HG03139 (cell line): ENCODE results near the gene SLC22A25.
"Not testable (repeated sequence)": the region's sequence is repeated elsewhere in the genome, so short reads cannot be mapped to it uniquely, and the experiment has no call there.

Source experiments
- ATAC-seq: cut with Tn5 transposase; IDR thresholded peaks from one replicate; pipeline ENCODE4 v1.9.1; 2021; ENCODE audit not compliant: unreplicated experiment

SLC22A25 gene

DNA sequence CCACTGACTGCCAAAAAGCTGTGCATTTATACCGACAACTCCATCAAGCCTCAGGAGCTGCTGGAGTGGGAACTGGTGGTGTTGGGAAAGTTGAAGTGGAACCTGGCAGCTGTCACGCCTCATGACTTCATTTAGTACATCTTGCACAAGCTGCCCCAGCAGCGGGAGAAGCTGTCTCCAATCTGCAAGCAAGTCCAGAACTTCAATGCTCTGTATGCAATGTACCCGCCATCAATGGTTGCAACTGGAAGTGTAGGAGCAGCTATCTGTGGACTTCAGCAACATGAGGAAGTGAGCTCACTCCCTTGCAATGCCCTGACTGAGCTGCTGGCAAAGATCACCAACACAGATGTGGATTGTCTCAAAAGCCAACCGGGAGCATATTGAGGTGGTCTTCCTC lies at the start of gene SLC22A25:
Gene SLC22A25, minus strand, starts transcription at position 67 of the 400 bp plus-strand sequence. CDS start 13,947 bp downstream, outside the sequence.
- no peak for ATAC-seq

DNA sequence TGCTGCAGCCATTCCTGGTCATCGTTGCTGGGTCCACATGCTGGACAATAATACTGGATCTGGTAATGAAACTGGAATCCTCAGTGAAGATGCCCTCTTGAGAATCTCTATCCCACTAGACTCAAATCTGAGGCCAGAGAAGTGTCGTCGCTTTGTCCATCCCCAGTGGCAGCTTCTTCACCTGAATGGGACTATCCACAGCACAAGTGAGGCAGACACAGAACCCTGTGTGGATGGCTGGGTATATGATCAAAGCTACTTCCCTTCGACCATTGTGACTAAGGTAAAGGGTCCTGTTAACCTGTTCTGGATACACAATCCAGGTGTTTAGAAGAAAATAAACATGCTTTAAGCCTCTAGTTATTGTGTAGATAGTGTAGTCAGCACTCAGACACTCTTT lies 46.9 kb upstream of the SLC22A25 start:
- ATAC-seq, result no peak

DNA sequence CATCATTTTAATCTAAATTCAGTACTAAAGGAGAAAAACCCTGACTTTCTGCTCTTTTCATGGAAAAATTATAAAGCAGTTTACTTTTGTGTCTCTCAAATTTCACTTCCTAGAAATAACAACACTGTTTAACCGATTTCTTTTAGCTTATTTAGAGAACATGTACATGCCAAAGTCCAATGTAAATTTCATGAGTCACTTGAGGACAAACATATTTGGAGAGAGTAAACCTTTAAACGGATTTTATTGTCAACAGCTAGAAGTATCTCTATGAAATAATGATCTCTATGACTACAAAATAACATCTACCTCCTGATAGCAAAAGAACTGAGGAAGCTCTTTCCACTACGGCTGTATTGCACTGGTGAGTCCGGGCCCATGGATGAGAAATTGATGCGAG lies 46.3 kb upstream of the SLC22A25 start:
- ATAC-seq, result no peak

DNA sequence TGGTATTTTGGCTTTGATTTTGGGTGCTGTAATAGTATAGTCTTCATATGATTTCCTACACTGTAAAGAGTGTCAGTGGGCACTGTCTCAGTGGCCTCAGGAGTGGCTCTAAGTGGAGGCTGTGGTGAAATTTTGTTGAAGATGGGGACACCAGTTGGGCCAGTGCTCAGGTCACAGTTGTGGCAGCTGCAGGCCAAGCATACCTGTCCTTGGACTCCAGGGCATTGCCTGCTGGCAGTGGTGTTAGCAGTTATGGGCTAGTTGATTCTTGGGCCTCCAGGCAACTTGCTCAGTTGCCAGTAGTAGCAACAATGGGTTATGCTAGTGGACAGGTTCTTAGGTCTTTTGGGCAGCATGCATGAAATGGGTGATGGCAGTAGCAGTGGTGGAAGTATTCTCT lies 39.2 kb upstream of the SLC22A25 start:
- no peak for ATAC-seq

GRCh38 chr11:63280920-63281319 lies 37.5 kb upstream of the SLC22A25 start:
- no peak for ATAC-seq

GRCh38 chr11:63277345-63277943 lies 34.0 kb upstream of the SLC22A25 start:
- ATAC-seq, result no peak

DNA sequence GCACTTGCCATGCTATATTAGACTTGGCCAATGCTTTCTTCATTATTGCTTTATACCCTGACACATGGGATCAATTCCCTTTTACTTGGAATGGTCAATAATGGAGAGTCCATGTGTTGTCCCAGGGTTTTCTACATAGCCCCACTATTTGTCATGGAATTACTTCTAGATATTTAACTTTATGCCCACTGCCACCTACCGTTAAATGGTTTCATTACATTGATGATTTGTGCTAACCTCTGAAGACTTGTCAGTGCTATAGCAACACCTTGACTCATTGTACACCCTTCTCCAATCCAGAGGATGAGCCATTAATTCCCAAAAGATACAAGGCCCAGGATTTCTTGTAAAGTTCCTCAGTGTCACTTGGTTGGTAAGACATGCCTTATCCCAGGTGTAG lies 31.4 kb upstream of the SLC22A25 start:
- no peak for ATAC-seq

DNA sequence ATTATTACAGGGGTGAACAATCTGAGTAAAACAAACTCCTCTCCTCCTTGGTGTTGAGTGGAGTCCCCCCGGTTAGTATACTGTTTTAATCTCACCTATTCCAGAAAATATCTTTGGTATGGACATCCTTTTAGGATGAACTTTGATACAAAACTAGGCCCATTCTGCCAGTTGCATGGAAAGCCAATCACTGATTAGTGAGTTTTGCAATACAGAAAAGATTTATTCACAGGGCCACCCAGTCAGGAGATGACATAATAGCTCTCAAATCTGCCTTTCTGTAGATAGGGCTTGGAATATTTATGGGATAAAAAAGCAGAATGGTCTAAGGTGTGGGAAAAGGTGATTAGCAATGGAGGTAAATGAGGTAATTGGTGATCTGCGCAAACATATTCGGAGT lies 30.3 kb upstream of the SLC22A25 start:
- ATAC-seq, result no peak

GRCh38 chr11:63262547-63262946 lies 19.1 kb upstream of the SLC22A25 start:
- no peak for ATAC-seq

DNA sequence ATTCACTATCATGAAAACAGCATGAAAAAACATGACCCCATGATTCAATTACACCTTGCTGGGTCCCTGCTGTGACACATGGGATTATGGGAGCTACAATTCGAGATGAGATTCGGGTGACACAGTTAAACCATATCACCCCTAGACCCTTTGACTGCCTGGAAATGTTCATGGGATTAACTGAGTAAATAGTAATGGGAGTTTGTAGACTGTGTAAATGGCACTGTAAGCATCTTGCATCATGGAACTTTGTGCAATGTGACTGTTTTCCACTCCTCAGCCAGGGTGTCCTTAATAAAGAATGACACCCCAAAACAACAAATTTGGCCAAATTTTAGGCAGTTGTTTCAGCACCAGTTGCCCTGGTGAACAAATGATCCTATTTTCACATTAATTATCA lies 7.9 kb upstream of the SLC22A25 start:
- no peak for ATAC-seq

- no peak for ATAC-seq
These were observed 7.0 kb upstream of the SLC22A25 start for GRCh38 chr11:63250162-63251050.

GRCh38 chr11:63248966-63249365 lies 5.6 kb upstream of the SLC22A25 start:
- ATAC-seq, result no peak

DNA sequence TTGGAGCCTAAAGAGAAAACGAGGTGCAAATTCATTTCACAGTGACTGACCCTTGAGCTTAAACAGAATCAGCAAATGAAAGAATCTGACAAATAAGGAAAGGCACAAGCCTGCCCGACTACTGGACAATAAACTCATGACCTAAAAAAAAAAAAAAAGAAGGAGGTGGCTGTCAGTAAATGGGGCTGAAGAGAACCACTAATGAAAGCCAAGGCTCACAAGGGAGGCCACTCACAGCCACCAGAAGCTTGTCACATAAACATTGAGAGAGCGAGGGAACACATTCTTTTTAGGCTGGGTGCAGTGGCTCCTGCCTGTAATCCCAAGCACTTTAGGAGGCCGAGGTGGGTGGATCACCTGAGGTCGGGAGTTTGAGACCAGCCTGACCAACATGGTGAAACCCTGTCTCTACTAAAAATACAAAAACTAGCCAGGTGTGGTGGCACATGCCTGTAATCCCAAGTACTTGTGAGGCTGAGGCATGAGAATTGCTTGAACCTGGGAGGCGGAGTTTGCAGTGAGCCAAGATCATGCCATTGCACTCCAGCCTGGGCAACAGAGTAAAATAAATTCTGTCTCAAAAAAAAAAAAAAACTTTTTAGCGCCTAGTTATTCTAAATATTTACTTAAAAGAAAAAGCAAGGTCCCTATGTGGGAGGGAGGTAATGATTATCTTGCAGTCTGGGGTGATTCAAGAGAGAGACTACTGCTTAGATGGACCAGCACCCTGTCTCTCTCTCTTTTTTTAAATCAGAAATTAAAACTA lies 4.0 kb upstream of the SLC22A25 start:
- not testable (repeated sequence) for ATAC-seq

- no peak for ATAC-seq
These were observed 2.6 kb upstream of the SLC22A25 start for GRCh38 chr11:63246045-63246444.

GRCh38 chr11:63244862-63245261 lies 1.5 kb upstream of the SLC22A25 start:
- no peak for ATAC-seq

- ATAC-seq, result no peak
These were observed 1.2 kb downstream of the SLC22A25 start for GRCh38 chr11:63242089-63242781.

DNA sequence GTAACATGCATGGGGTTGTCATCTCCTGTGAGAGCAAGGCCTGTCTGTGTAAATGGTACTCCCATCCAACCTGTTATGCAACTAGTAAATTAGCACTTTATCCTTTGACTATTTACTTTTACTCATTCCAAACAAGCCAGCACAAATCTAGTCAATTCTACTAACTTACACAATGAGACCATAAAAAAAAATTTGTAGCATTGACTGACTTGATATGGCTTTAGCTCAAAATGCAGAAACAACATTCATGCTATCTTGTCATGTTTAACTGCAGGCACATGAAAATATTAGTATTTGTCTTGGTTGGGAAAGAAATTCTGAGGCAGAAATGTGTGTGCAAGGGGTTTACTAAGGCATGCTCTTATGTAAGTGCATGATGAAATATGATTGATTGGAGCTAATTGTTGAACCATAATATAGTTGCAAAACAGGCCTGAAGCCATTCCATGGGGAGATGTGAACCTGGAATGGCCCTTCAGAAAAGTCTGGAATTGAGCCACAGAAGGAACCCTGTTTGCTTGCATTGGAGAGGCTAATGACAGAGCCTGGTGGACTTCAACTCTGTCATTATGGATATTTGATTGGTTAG lies 2.5 kb downstream of the SLC22A25 start:
- no peak for ATAC-seq

DNA sequence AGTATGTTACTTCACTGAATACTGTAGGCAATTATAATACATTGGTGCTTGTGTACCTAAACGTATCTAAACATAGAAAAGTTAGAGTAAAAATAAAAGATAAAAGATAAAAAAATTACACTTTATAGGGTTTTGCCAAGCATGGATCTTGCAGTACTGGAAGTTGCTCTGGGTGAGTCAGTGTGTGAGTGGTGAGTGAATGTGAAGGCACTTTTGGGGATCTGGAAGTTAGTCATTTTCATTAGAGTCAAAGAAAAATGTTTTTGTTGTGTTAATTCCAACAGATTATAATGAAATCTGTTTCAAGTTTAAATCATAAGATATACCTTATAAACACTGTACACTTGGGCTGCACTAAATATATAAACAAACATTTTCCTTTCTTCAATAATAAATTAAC lies 3.3 kb downstream of the SLC22A25 start:
- no peak for ATAC-seq

DNA sequence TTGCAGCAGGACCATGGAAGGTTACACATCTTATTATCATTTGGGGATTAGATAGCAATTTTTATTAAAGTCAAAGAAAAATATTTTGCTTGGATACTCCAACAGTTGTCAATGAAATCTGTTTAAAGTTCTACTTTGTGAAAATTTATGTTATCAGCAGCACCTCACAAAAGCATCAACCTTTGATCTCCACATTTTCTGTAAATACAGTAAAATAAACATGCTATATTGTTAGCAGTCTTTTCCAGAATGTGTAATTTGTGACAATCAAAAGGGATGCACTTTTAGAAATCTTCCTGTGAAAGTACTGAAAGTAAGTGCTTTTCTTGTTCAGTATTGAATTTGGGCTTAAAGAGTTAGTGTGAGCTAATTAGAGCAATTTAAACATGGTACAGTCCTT lies 4.1 kb downstream of the SLC22A25 start:
- ATAC-seq, result no peak

- no peak for ATAC-seq
These were observed 6.0 kb downstream of the SLC22A25 start for GRCh38 chr11:63237413-63237812.
